ENCODE measurements around the gene SF3A2.
A peak's percentile ranks its signal among the peaks of the same experiment; 100 is the strongest.

The SF3A2 gene

GRCh38 chr19:2268861-2269243, 32.2 kb downstream of the SF3A2 start:
- peak overlapping the region; percentile 92 for H3K27ac ChIP-seq

GRCh38 chr19:2269244-2270156, 32.9 kb downstream of the SF3A2 start:
- peak overlapping the region; percentile 92 for H3K27ac ChIP-seq
- TF ChIP-seq ZFX (IDR thresholded peaks at IDR 0.05; ENCODE audit: borderline replicate concordance) (no peak), CTCF (IDR thresholded peaks at IDR 0.05) (no peak)

More at GRCh38 chr19:2268861-2269243, 32.2 kb downstream of the SF3A2 start:
- TF ChIP-seq ZFX (IDR thresholded peaks at IDR 0.05; ENCODE audit: borderline replicate concordance): no peak
- no peak for TF ChIP-seq CTCF (IDR thresholded peaks at IDR 0.05)

GRCh38 chr19:2270157-2270422, 33.5 kb downstream of the SF3A2 start:
- peak overlapping the region; percentile 92 for H3K27ac ChIP-seq
- TF ChIP-seq CTCF (IDR thresholded peaks at IDR 0.05) (no peak), ZFX (IDR thresholded peaks at IDR 0.05; ENCODE audit: borderline replicate concordance) (no peak)

- H3K27ac ChIP-seq: peak overlapping the region; percentile 92
- TF ChIP-seq ZFX (IDR thresholded peaks at IDR 0.05; ENCODE audit: borderline replicate concordance) (no peak), CTCF (IDR thresholded peaks at IDR 0.05) (no peak)
These were observed 34.0 kb downstream of the SF3A2 start for GRCh38 chr19:2270423-2271233.

- H3K27ac ChIP-seq: peak overlapping the region; percentile 92
- TF ChIP-seq ZFX (IDR thresholded peaks at IDR 0.05; ENCODE audit: borderline replicate concordance): no peak
- TF ChIP-seq CTCF (IDR thresholded peaks at IDR 0.05): no peak
These were observed 34.8 kb downstream of the SF3A2 start for GRCh38 chr19:2271234-2272103.

- TF ChIP-seq ZFX (IDR thresholded peaks at IDR 0.05; ENCODE audit: borderline replicate concordance): no peak
- TF ChIP-seq CTCF (IDR thresholded peaks at IDR 0.05): peak; percentile 98
- H3K27ac ChIP-seq: peak overlapping the region; percentile 92
These were observed 36.9 kb downstream of the SF3A2 start for GRCh38 chr19:2273356-2274184.
